Endothelial cell of umbilical vein (primary cell): Measurements from ENCODE around the gene SPACA7. TPM values are rescaled to one million over a fixed set of nuclear protein-coding genes. Genes with fewer than 3 reads are reported as not detected.

Experiments used
- BruUV-seq: library from RNA; stranded (reverse); fragments of 400-500 nt; replicated peaks from 2 replicates; lab custom pipeline; 2021; lab: Mats Ljungman, UMichigan
- CTCF ChIA-PET: fragments of 300-600, 350-600 bp; sonication (Branson Sonifier 250); formaldehyde crosslinking; loops from one replicate; lab custom pipeline; 2021; ENCODE audit warnings: antibody characterized with exemption, inconsistent platforms; lab: Charles Lee
- POLR2A ChIA-PET: fragments of 300-600, 350-600 bp; sonication (Branson Sonifier 250); formaldehyde crosslinking; loops from one replicate; lab custom pipeline; 2021; ENCODE audit warnings: antibody characterized with exemption, inconsistent platforms; lab: Charles Lee
- DNase-seq: peaks from one replicate; pipeline ENCODE4 v3.0.0-alpha.2; 2011; ENCODE audit warnings: low read depth, low spot score
- FAIRE-seq: peaks from 2 replicates; lab custom pipeline; 2011; peaks lifted over from hg19 to GRCh38; lab: Jason Lieb, UNC
- H2AFZ ChIP-seq: 2 replicates; pipeline ENCODE4 v1.6.0; 2012; ENCODE audit warnings: low read depth, low read length, control low read depth, inconsistent platforms
- H3K27ac ChIP-seq: 2 replicates; pipeline ENCODE4 v1.5.1; 2011; ENCODE audit warnings: low read depth, mild to moderate bottlenecking, control low read depth, low read length, moderate library complexity; ENCODE audit not compliant: insufficient read depth
- H3K27me3 ChIP-seq, 2 experiments: 2 replicates each; pipeline versions ENCODE4 v1.6.0 to v1.6.1; 2011; ENCODE audit warnings: low read length in 2 of 2, mixed read lengths in 1 of 2; ENCODE audit not compliant: control insufficient read depth in 2 of 2, insufficient read depth in 2 of 2
- H3K36me3 ChIP-seq, 2 experiments: 2 replicates in 1 of 2; 3 replicates in 1 of 2; pipeline ENCODE4 v1.5.1; 2011; ENCODE audit warnings: low read length in 2 of 2, mild to moderate bottlenecking in 1 of 2, moderate library complexity in 1 of 2; ENCODE audit not compliant: control insufficient read depth in 2 of 2, insufficient read depth in 2 of 2; ENCODE audit errors: extremely low read depth in 1 of 2
- H3K4me1 ChIP-seq: 3 replicates; pipeline ENCODE4 v1.5.1; 2011; ENCODE audit warnings: mild to moderate bottlenecking, low read length; ENCODE audit not compliant: control insufficient read depth, insufficient read depth; ENCODE audit errors: extremely low read depth
- H3K4me2 ChIP-seq: 2 replicates; pipeline ENCODE4 v1.6.1; 2011; ENCODE audit warnings: low read length, control low read depth, mixed read lengths; ENCODE audit not compliant: insufficient read depth
- H3K4me3 ChIP-seq, 3 experiments: fragments of 200-600 bp in 1 of 3; sonication (generic), shearing (Covaris generic) in 1 of 3; replicated peaks in 1 of 3; 2 replicates each; pipeline ENCODE4 v1.5.1; 2011 to 2016; ENCODE audit warnings: control low read depth in 3 of 3, low read length in 3 of 3, mild to moderate bottlenecking in 2 of 3, inconsistent platforms in 1 of 3, low read depth in 1 of 3, moderate library complexity in 1 of 3; ENCODE audit not compliant: insufficient read depth in 1 of 3
- H3K79me2 ChIP-seq: 2 replicates; pipeline ENCODE4 v1.6.0; 2012; ENCODE audit warnings: low read length, inconsistent platforms; ENCODE audit not compliant: control insufficient read depth, insufficient read depth
- H3K9ac ChIP-seq: replicated peaks from 2 replicates; pipeline ENCODE3; 2011; ENCODE audit warnings: low read length, control low read depth; ENCODE audit not compliant: insufficient read depth; ENCODE audit errors: extremely low read depth
- H3K9me1 ChIP-seq: replicated peaks from 3 replicates; pipeline ENCODE4 v1.6.0; 2011; ENCODE audit warnings: mild to moderate bottlenecking, low read length; ENCODE audit not compliant: control insufficient read depth, insufficient read depth; ENCODE audit errors: extremely low read depth
- H3K9me3 ChIP-seq: replicated peaks from 2 replicates; pipeline ENCODE4 v1.5.1; 2012; ENCODE audit warnings: low read length, inconsistent platforms; ENCODE audit not compliant: control insufficient read depth, insufficient read depth
- H4K20me1 ChIP-seq: replicated peaks from 2 replicates; pipeline ENCODE3; 2011; ENCODE audit warnings: mild to moderate bottlenecking, low read length; ENCODE audit not compliant: control insufficient read depth, insufficient read depth; ENCODE audit errors: extremely low read depth
- EZH2 ChIP-seq: IDR thresholded peaks from 2 replicates; pipeline ENCODE4 v1.6.1; 2012; ENCODE audit warnings: borderline replicate concordance, low read depth, mild to moderate bottlenecking, moderate library complexity, low read length, inconsistent platforms; ENCODE audit not compliant: severe bottlenecking
- FOS ChIP-seq: IDR thresholded peaks from 2 replicates; pipeline ENCODE4 v1.6.1; 2011; ENCODE audit warnings: mild to moderate bottlenecking, low read length, moderate library complexity, borderline replicate concordance; ENCODE audit not compliant: insufficient read depth
- GATA2 ChIP-seq: IDR thresholded peaks from 2 replicates; pipeline ENCODE4 v1.7.0; 2011; ENCODE audit warnings: low read depth, mild to moderate bottlenecking, moderate library complexity, mixed read lengths, low read length; ENCODE audit not compliant: insufficient read length, insufficient read depth
- JUN ChIP-seq: IDR thresholded peaks from 2 replicates; pipeline ENCODE4 v1.6.1; 2011; ENCODE audit warnings: borderline replicate concordance, low read depth; ENCODE audit not compliant: insufficient read length, insufficient read depth
- MYC ChIP-seq: IDR thresholded peaks from one replicate; pipeline ENCODE4 v1.6.1; 2011; ENCODE audit warnings: mild to moderate bottlenecking, low read depth, low read length
- POLR2AphosphoS5 ChIP-seq: IDR thresholded peaks from 2 replicates; pipeline ENCODE4 v1.6.1; 2012; ENCODE audit warnings: low read depth, mild to moderate bottlenecking, control low read depth, low read length, moderate library complexity; ENCODE audit not compliant: insufficient read depth
- dilution Hi-C: fragments of 300-500 bp; cut with MboI; formaldehyde crosslinking; loops from one replicate; pipeline ENCODE4 v1.15.0; 2019; ENCODE audit warnings: low sequenced_read_pairs; ENCODE audit not compliant: extremely low pct_ligation_motif_present
- intact Hi-C: fragments of 100-400 bp; cut with micrococcal nuclease; formaldehyde crosslinking; loops from one replicate; pipeline ENCODE4 v1.10.0; 2022
- polyA plus RNA-seq, 4 experiments: library from polyadenylated mRNA; depleted of rRNA in 3 of 4; stranded (reverse) in 3 of 4; unstranded in 1 of 4; fragments of >200 nt; gene quantifications; 2 replicates each; pipeline versions ENCODE4 v1.2.1 to v1.2.3, GENCODE V29; 2011 to 2012; ENCODE audit warnings: missing spikeins in 1 of 4
- total RNA-seq: library from RNA; stranded (reverse); gene quantifications from 2 replicates; pipeline ENCODE4 v1.2.3, GENCODE V29; 2021
- TF ChIP-seq, protein P1 (sequence below): IDR thresholded peaks from 2 replicates; pipeline ENCODE4 v1.6.1; 2011; ENCODE audit not compliant: insufficient read depth, insufficient read length
- TF ChIP-seq, protein P2 (sequence below), 2 donors: IDR thresholded peaks; 1 replicate in 1 of 2; 2 replicates in 1 of 2; pipeline ENCODE4 v1.5.1; 2011; ENCODE audit warnings: low read length in 2 of 2, mild to moderate bottlenecking in 2 of 2, moderate library complexity in 2 of 2, control low read depth in 1 of 2, inconsistent platforms in 1 of 2, low read depth in 1 of 2; ENCODE audit not compliant: insufficient read depth in 1 of 2; ENCODE audit errors: extremely low read depth in 1 of 2

The SPACA7 gene
- total and polyA plus RNA-seq, 2 donors (not counting 3 experiments of a cell fraction or from before 2014, with no cell fraction given), result not detected

DNA sequence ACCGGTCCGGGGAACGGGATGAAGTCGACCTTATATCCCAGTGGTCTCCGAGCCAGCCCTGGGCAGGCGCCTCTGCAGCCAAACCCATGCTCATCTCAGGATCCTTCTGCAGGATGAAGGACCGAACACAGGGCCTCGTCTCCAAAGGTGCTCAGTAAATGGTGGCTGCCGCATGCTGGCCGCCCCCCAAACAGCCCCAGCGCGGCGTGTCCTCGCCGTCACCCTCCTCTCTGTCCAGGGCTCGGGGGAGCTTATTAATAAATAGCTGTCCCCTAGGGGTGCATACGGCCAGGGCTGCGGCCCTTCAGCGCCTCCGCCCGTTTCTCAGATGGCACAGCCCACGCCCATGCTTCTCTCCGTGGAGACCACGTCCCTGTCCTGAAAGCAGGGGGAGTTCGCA lies 32.6 kb upstream of the SPACA7 start:
- Histone ChIP-seq H3K4me1 (no peaks in the 10 kb centered on the region), H3K4me2 (no peak overlapping the region), H3K36me3 (no peaks in the 10 kb centered on the region), H3K79me2 (no peaks in the 10 kb centered on the region), H3K9me3 (no peaks in the 10 kb centered on the region), H4K20me1 (no peaks in the 10 kb centered on the region), H3K4me3 (no peak overlapping the region), H3K27me3 (no peaks in the 10 kb centered on the region), H3K27ac (no peak overlapping the region), H3K9ac (no peak overlapping the region), H2AFZ (no peak overlapping the region), H3K9me1 (no peaks in the 10 kb centered on the region)
- CTCF ChIA-PET, result no interaction called here
- no TSS peak for BruUV-seq
- FAIRE-seq, result no peak
- POLR2A ChIA-PET, result no interaction called here
- dilution Hi-C loops, result no loop called here
- TF ChIP-seq POLR2AphosphoS5 (no peak), FOS (no peak), GATA2 (no peak), MYC (no peak), JUN (no peak), EZH2 (no peak)
- TF ChIP-seq, protein P1, sequence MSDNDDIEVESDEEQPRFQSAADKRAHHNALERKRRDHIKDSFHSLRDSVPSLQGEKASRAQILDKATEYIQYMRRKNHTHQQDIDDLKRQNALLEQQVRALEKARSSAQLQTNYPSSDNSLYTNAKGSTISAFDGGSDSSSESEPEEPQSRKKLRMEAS, result no peak
- TF ChIP-seq, protein P2, sequence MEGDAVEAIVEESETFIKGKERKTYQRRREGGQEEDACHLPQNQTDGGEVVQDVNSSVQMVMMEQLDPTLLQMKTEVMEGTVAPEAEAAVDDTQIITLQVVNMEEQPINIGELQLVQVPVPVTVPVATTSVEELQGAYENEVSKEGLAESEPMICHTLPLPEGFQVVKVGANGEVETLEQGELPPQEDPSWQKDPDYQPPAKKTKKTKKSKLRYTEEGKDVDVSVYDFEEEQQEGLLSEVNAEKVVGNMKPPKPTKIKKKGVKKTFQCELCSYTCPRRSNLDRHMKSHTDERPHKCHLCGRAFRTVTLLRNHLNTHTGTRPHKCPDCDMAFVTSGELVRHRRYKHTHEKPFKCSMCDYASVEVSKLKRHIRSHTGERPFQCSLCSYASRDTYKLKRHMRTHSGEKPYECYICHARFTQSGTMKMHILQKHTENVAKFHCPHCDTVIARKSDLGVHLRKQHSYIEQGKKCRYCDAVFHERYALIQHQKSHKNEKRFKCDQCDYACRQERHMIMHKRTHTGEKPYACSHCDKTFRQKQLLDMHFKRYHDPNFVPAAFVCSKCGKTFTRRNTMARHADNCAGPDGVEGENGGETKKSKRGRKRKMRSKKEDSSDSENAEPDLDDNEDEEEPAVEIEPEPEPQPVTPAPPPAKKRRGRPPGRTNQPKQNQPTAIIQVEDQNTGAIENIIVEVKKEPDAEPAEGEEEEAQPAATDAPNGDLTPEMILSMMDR (IDR thresholded peaks at IDR 0.05; ENCODE audit: extremely low read depth in 1 of 2, insufficient read depth in 1 of 2, low read depth in 1 of 2, low read length in 2 of 2), result no peak
- intact Hi-C loops, result no loop called here
- DNase-seq, result no peak
